ENCODE results near the gene MYL10.

The MYL10 gene

DNA sequence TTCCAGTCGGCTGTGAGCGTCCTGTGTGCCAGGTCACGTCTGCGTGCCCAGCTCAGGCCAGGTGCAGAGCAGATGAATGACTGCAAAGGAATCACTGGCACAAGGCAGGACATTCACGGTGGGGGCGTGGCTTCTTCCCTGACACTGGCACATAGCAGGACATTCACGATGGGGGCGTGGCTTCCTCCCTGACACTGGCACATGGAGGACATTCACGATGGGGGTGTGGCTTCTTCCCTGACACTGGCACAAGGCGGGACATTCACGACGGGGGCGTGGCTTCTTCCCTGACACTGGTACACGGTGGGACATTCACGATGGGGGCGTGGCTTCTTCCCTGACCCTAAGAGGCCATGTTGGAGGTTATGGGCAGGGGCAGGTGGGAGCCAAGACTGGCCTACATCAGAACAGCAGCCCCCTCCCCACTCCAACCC, 64.3 kb downstream of the MYL10 start:
- DNase-seq: peak; percentile 77

- DNase-seq: no peak
Observed at GRCh38 chr7:101563943-101564777, 64.9 kb downstream of the MYL10 start.

Measured in RPMI8226 (cell line).